ENCODE data around the gene ATF1. TPM values are rescaled to one million over a fixed set of nuclear protein-coding genes. Genes with fewer than 3 reads are reported as not detected.

The ATF1 gene
- total RNA-seq, 1 donor from 2014 or later = 50.3 TPM

DNA sequence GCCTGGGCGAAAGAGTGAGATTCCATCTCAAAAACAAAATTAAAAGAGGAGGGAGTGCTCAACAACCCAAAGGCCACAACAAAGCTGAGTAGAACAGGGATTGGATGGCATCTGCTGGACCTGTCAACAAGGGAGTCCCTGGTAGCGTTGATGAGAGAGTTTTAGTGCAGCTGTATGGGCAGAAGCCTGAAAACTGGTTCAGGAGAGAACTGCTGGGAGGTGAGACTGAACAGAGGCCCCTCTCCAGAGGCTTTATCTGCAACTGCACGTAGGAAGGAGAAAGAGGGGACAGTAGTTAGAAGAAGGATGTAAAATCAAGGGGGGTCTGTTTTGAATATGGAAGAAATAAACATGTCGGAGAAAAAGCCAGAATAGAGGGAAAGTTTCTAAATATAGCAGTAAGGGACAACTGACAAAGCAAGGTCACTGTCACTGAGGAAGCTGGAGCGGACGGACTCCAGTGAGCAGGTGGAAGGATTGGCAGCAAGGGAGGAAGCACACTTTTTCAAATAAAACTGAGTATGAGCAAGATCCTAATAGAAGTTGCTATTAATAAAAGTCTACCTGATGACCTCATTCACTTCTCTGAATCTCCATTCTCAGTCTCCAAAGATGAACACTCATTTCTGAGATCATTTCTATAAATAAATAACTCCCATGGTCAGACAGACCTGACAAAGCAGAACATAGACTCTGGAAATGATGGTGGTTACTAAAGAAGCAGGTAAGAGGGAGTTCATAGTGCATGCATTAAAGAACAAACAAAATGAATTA is 11.8 kb upstream of the ATF1 start:
- intact Hi-C loops (cut with micrococcal nuclease) = no loop called here

DNA sequence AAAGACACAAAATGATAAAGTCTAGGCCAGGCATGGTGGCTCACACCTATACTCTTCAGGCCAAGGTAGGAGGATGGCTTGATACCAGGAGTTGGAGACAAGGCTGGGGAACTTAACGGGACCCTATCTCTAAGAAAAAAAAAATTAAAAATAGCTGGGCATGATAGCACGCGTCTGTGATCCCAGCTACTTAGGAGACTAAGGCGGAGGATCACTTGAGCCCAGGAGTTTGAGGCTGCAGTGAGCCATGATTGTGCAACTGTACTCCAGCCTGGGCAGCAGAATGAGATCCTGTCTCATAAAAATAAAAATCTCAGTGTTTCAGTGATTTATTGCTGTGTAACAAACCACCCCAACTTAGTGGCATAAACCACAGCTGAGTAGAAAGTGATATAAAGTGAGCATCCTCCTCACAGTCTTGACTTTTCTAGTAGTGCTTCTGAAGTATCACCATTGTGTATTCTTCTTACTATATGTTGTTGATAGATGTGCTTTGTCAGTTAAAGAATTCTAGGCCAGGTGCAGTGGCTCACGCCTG is 10.6 kb upstream of the ATF1 start:
- intact Hi-C loops (cut with micrococcal nuclease) = no loop called here

DNA sequence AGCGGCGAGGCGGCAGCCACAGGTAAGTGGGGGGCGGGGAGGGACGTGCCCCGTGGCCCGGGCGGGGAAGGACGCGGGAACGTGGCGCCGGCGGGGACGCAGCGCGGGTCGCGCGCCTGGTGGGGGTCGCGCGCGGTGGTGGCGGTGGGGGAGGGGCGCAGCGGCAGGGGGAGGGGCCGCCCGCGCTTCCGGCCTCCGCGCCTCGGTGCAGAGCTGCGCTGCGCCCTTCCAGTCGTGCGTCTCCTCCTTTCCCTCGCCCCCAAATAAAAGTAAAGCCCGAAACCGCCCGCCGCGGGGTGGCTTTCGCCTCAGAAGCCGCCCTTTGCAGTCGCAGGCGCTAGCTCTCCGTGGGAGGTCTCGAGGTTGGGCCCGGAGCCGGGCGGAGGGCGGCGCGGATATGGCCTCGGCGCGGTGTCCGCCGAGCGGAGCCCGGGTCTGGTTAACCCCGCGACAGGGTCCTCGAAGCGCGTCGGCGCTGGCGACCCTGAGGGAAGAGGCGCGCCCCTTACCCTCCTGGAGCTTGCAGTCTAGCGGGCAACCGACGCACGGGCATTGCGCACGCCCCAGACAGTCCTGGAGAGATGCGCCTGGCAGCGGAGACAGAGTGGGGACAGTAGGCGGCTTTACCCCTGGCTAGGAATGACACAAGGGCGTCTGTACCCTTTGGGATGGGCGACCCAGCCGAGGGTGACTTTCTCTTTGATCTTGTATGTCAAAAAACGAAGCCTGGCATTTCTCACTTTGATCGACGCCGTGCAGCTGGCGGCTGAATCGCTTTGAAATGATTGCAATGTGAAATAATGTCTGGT is 589 bp downstream of the ATF1 start:
- intact Hi-C loops (cut with micrococcal nuclease) = loop anchor here (1.0 to 10.0 kb wide), 7 partner anchors 60 to 453 kb away; partner anchors contain the start of genes DIP2B, LETMD1, POU6F1 and SLC11A2

DNA sequence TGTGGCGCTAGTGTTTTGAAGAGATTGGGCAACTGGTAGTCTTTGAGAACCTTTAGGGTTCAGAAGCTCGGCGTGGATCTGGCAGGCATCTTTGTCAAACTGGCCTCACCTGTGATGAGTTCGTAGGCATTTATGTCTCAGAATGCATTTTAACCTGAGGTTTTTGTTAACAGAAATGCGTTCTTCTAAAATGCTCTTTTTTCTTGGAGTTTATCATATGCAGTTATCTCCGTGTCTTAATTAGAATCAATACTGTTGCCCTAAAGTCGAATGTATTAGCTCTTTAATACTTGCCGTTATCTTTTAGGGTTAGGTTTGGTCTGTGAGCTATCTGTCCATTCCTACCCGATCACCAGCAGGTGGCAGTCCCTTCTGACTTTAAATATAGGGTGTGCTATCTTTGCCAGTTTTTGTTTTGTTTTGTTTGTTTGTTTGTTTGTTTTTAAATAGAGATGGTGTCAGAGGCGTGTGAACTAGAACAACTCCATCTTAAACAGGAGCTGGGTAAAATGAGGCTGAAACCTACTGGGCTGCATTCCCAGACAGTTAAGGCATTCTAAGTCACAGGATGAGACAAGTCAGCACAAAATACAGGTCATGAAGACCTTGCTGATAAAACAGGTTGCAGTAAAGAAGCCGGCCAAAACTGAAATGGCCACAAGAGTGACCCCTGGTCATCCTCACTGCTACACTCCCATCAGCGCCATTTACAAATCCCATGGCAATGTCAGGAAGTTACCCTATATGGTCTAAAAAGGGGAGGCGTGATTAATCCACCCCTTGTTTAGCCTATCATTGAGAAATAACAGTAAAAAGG is 1.4 kb downstream of the ATF1 start:
- intact Hi-C loops (cut with micrococcal nuclease) = loop anchor here (1.0 to 10.0 kb wide), 5 partner anchors 59 to 407 kb away; partner anchors contain the start of genes DIP2B, SLC11A2 and TFCP2

DNA sequence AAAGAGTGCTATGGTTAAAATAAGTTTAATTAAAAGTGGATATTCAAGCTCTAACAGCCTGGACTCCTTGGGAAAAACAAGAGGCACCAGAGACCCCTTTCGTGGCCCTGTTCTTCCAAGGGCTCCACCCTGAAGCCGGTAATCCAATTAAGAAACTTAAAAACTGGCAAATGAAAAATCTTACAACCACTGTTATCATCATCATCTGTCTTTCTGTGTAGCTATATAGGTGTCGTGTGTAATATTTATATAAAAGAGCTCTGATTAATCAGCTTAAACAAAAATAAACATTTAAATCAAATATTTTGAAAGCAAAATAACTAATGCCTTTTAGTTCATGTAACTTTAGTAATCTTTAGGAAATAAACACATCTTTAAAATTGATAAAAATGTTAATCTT is 4.5 kb downstream of the ATF1 start:
- intact Hi-C loops (cut with micrococcal nuclease) = loop anchor here (10.0 kb wide), 2 partner anchors 216 to 264 kb away; partner anchors contain the start of gene DIP2B

DNA sequence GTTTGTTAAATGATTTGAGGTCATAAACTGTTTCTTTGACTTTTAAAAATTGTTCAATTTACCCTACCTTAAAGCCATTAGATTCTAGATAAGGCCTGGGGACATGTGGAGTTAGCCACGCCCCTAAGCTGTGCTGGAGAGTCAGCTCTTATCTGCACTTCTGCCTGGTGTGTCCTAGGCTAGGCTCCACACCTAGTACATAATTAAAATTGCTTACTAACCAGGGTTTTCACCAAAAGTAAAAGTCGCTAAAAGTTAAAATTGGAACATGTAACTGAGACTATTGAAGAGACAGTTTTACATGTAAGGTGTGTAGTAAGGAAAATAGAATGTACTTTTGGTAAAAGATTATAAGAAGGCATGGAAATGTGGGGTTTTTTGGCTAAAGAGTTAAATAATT is 4.9 kb downstream of the ATF1 start:
- intact Hi-C loops (cut with micrococcal nuclease) = loop anchor here (10.0 kb wide), 2 partner anchors 216 to 264 kb away; partner anchors contain the start of gene DIP2B

DNA sequence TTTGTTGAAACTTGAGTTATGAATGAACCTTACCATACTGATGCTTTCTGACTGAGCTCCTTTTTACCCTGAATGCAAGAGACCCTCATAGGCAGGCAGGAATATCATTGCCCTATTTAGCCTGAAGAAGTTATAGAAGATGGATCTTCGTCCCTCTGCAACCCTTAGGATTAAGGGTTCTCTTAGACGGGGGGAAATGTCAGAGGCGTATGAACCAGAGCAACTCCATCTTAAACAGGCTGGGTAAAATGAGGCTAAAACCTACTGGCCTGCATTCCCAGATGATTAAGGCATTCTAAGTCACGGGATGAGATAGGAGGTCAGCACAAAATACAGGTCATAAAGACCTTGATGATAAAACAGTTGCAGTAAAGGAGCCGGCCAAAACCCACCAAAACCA is 7.5 kb downstream of the ATF1 start:
- intact Hi-C loops (cut with micrococcal nuclease) = no loop called here

DNA sequence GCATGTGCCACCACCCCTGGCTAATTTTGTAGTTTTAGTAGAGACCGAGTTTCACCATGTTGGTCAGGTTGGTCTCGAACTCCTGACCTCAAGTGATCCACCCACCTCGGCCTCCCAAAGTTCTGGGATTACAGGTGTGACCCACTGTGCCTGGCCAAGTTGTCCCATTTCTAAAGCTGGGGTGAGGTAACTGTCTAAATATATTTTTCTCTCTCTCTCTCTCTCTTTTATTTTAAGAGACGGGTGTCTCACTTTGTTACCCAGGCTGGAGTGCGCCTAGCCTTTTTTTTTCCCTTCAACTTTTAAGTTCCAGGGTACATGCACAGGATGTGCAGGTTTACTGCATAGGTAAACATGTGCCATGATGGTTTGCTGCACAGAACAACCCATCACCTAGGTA is 8.6 kb downstream of the ATF1 start:
- intact Hi-C loops (cut with micrococcal nuclease) = no loop called here

DNA sequence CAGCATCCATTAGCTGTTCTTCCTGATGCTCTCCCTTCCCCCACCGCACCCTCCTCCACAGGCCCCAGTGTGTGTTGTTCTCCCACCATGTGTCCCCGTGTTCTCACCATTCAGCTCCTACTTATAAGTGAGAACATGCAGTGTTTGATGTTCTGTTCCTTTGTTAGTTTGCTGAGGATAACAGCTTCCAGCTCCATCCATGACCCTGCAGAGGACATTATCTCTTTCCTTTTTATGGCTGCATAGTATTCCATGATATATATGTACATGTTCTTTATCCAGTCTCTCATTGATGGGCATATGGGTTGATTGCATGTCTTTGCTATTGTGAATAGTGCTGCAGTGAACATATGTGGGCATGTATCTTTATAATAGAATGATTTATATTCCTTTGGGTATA is 9.0 kb downstream of the ATF1 start:
- intact Hi-C loops (cut with micrococcal nuclease) = no loop called here

DNA sequence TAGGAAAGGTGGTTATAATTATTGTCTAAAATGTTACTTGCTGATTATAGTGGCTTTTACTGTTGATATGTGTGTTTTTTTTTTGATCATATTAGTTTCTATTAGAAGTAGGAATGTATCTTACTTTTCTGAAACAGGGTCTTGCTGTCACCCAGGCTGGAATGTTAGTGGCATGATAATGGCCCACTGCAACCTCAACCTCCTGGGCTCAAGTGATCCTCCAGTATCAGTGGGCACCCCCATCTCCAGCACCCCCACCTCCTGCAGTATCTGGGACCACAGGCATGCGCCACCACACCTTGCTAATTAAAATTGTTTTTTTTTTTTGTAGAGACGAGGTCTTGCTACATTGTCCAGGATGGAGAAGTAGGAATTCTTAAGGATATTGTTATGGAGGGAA is 11.3 kb downstream of the ATF1 start:
- intact Hi-C loops (cut with micrococcal nuclease) = no loop called here

DNA sequence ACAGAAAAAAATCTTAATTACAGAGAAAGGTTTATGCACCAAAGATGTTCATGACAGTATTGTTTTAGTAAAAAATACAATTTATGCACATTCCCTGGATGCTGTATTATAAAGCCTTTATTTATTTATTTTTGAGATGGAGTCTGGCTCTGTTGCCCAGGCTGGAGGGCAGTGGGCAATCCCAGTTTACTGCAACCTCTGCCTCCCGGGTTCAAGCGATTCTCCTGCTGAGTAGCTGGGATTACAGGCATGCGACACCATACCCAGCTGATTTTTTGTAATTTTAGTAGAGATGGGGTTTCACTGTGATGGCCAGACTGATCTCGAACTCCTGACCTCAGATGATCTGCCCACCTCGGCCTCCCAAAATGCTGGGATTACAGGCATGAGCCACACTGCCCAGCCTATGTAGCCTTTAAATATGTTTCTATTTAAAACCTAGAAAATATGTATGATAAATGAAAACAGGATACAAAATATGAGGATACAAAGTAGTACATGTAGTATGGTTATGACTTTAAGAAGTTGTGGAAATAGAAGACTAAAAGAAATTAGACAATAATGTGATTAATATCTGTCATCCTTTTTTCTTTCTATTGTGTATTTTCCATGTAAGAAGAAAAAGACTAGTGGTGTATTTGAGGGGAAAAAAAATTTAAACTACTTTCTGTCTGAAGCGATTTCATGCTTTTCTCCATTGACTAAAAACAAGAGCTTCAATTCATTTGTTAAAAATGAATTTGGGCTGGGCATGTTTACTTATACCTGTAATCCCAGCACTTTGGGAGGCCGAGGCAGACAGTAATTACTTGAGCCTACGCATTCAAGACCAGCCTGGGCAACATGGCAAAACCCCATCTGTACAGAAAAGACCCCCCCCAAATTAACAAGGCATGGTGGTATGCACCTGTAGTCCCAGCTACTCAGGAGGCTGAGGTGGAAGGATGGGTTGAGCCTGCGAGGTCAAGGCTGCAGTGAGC is 13.1 kb downstream of the ATF1 start:
- intact Hi-C loops (cut with micrococcal nuclease) = no loop called here

DNA sequence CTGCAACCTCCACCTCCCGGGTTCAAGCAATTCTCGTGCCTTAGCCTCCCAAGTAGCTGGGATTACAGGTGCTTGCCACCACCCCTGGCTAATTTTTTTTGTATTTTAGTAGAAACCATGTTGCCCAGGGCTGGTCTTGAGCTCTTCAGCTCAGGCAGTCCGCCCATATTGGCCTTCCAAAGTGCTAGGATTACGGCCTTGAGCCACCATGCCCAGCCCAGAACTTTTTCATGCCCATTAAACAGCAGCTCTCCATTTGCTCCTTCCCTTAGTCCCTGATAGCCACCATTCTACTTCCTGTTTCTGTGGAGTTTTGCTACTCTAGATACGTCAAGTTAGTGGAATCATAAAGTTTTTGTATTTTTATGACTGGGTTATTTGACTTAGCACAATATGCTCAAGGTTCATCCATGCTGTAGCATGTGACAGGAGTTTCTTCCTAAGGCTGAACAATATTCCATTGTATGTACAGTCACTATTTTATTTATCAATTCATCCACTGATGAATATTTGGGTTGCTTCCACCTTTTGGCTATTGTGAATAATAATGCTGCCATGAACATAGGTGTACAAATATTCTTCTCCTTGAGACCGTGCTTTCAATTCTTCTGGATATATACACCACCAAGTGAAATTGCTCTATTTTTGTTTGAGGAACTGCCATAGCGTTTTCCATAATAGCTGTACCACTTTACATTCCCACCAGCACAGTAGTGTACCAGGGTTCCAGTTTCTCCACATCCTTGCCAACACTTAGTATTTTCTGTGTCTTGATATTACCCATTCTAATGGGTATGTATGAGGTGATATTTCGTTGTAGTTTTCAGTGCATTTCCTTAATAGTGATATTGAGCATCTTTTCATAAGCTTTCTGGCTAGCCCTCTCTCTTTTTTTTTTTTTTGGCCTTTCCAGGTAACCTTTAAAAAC is 15.0 kb downstream of the ATF1 start:
- intact Hi-C loops (cut with micrococcal nuclease) = no loop called here

DNA sequence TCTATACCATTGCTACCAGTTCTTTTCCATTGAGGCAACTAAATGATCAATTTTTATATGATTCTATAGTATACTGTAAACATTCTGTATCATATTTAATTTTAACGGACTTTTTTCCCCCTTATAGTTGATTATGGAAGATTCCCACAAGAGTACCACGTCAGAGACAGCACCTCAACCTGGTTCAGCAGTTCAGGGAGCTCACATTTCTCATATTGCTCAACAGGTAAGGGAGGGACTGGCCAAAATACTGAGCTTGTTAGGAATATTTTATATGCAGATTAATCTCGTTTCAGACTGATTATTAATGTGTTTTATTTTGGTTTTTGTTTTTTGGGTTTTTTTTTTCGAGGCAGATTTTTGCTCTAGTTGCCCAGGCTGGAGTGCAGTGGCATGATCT is 16.1 kb downstream of the ATF1 start:
- intact Hi-C loops (cut with micrococcal nuclease) = no loop called here

DNA sequence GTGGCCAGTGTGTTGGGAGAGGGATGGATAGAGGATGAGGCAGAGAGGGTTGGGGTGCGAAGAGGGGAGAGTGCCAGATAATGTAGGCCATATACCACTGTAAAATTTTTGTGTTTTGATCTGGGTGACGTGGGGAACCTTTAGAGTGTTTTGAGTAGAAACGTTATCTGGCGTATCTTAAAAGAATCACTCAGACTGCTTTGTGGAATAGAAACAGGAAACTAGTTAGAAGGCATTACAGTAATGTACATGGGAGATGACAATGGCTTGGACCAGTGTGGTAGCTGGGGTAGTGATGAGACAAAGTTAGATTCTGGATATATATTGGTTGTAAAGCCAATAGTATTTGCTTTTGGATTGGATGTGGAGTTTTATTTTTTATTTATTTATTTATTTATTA is 20.6 kb downstream of the ATF1 start:
- intact Hi-C loops (cut with micrococcal nuclease) = no loop called here

DNA sequence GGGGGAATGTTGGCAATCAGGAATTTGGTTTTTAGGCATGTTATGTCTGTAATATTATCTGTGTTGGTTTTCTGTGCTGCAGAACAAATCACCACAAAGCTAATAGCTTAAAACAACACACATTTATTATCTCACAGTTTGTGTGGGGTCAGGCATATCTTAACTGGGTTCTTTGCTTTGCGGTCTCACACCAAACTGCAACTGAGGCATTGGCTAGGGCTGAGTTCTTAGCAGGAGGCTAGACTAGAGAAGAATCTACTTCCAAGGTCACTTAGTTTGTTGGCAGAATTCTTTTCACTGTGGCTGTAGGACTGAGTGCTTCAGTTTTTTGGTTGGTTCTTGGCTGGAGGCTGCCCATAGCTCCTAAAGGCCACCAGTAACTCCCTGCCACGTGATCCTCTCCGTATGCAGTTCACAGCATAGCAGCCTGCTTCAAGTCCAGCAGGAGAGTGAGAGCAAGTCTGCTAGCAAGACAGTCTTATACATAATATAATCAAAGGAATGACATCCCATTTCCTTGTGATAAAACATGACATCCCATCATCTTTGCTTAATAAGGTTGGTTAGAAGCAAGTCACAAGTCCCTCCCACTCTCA is 21.6 kb downstream of the ATF1 start:
- intact Hi-C loops (cut with micrococcal nuclease) = no loop called here

DNA sequence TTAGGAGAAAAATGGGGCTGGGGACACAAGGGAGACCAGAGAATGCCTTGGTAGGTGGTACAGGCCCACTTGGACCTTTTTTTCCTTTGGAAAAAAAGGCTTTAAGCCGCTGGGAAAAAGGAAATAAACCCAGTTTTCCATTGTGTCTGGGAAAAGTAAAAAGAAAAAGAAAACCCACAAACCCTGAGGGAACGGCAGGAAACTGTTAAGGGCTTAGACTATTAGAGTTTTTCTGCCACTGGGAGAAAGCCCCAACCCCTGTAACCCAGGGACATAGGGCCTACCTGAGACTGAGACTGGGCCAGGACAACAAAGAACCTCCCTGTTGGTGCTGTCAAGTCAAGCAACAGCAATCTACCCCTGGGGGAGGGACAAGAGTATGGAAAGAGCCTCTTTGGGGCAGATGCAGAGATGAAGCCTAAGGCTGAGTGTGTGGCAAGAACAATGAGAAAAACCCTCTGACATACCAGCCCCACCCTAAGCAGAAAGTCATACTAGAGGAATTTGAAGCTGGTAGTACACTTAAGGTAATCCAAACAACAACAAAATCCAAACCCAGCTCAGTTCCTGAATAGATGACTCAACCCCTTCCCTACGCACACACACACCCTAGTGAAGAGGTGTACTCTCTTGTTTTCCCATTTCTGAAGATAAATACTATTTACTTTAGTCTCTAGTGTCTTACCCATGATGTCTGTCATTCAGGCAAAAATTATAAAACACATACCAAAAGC is 22.8 kb downstream of the ATF1 start:
- intact Hi-C loops (cut with micrococcal nuclease) = no loop called here

DNA sequence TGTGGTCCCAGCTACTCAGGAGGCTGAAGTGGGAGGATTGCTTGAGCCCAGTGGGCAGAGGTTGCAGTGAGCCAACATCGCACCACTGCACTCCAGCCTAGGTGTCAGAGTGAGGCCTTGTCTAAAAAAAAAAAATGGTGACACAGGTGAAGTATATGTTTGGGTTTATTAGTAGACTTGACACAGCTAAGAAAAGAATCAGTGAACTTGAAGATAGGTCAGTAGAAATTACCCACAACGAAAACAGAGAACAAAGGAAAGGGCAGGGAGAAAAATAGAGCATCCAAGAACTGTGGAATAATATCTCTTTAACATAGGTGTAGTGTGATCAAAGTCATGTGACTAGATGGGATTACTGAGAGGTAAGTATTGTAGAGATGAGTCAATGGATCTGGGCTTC is 23.7 kb downstream of the ATF1 start:
- intact Hi-C loops (cut with micrococcal nuclease) = no loop called here

DNA sequence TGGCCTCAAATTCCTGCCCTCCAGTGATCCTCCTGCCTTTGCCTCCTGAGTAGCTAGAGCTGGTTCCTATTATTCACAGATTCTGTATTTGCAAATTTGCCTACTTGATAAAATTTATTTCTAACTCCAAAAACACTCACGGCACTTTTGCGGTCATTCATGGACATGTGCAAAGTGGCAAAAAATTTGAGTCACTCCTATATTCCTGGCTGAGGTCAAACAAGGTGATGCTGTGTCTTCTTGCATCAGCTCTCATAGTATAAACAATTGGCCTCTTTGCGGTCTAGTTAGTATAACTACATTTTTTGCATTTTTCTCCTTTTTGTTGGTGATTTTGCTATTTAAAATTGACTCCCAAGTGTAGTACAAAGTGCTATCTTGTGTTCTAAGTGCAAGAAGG is 24.7 kb downstream of the ATF1 start:
- intact Hi-C loops (cut with micrococcal nuclease) = no loop called here
